GM23338 (cell line): Measurements from ENCODE around the gene CHAD. TPM values are rescaled to one million over a fixed set of nuclear protein-coding genes. Genes with fewer than 3 reads are reported as not detected.

Experiments used
- ATAC-seq: fragments of 200-7000 bp; cut with Tn5 transposase; 3 replicates; pipeline ENCODE4 v1.9.1; 2020
- DNase-seq: peaks from one replicate; pipeline ENCODE4 v3.0.0-alpha.2; 2015; ENCODE audit warnings: low spot score
- H2AFZ ChIP-seq: fragments of 200-600 bp; sonication (generic); 2 replicates; pipeline ENCODE4 v1.8.0; 2016; ENCODE audit warnings: antibody characterized with exemption, mild to moderate bottlenecking, moderate library complexity
- H3F3A ChIP-seq: fragments of 200-600 bp; sonication (generic); replicated peaks from 2 replicates; pipeline ENCODE4 v1.8.0; 2017; ENCODE audit warnings: antibody characterized with exemption, mixed run types, low read depth
- H3K27ac ChIP-seq: fragments of 200-600 bp; sonication (generic); 2 replicates; pipeline ENCODE4 v1.6.1; 2016; ENCODE audit warnings: low read depth
- H3K27me3 ChIP-seq: fragments of 200-600 bp; sonication (generic); 2 replicates; pipeline ENCODE4 v1.8.0; 2016; ENCODE audit warnings: mild to moderate bottlenecking, mixed run types, moderate library complexity; ENCODE audit not compliant: insufficient read depth
- H3K36me3 ChIP-seq: fragments of 200-600 bp; sonication (generic); 2 replicates; pipeline ENCODE4 v1.8.0; 2016; ENCODE audit warnings: mild to moderate bottlenecking; ENCODE audit not compliant: insufficient read depth
- H3K4me1 ChIP-seq: fragments of 200-600 bp; sonication (generic); 2 replicates; pipeline ENCODE4 v1.8.0; 2016; ENCODE audit warnings: mild to moderate bottlenecking, moderate library complexity; ENCODE audit not compliant: insufficient read depth
- H3K4me2 ChIP-seq: fragments of 200-600 bp; sonication (generic); 2 replicates; pipeline ENCODE4 v1.7.1; 2017; ENCODE audit warnings: mixed run types
- H3K4me3 ChIP-seq: fragments of 200-600 bp; sonication (generic); 2 replicates; pipeline ENCODE4 v1.6.1; 2016; ENCODE audit warnings: mixed run types
- H3K79me2 ChIP-seq: fragments of 200-600 bp; sonication (generic); replicated peaks from 2 replicates; pipeline ENCODE4 v1.8.0; 2017; ENCODE audit warnings: mild to moderate bottlenecking; ENCODE audit not compliant: insufficient read depth
- H3K9me2 ChIP-seq: fragments of 200-600 bp; sonication (generic); 2 replicates; pipeline ENCODE4 v1.8.0; 2017; ENCODE audit not compliant: insufficient read depth
- H4K20me1 ChIP-seq: fragments of 200-600 bp; sonication (generic); replicated peaks from 2 replicates; pipeline ENCODE4 v1.8.0; 2017; ENCODE audit warnings: mild to moderate bottlenecking; ENCODE audit not compliant: insufficient read depth
- H3K27ac Mint-ChIP-seq: 2 replicates; pipeline ENCODE4 v1.8.0; 2020; ENCODE audit warnings: inconsistent platforms, mild to moderate bottlenecking, moderate library complexity, mixed read lengths
- H3K27me3 Mint-ChIP-seq: 3 replicates; pipeline ENCODE4 v1.8.0; 2022; ENCODE audit warnings: low read depth, mild to moderate bottlenecking, moderate library complexity, mixed read lengths, inconsistent platforms; ENCODE audit not compliant: insufficient read depth, poor library complexity
- H3K36me3 Mint-ChIP-seq: 3 replicates; pipeline ENCODE4 v1.8.0; 2021; ENCODE audit warnings: low read depth, mild to moderate bottlenecking, inconsistent platforms, moderate library complexity, mixed read lengths
- H3K4me1 Mint-ChIP-seq: 3 replicates; pipeline ENCODE4 v1.8.0; 2020; ENCODE audit warnings: mild to moderate bottlenecking, inconsistent platforms, mixed read lengths
- H3K4me3 Mint-ChIP-seq: 3 replicates; pipeline ENCODE4 v1.8.0; 2021; ENCODE audit warnings: moderate library complexity, mild to moderate bottlenecking, inconsistent platforms, mixed read lengths
- H3K9me3 Mint-ChIP-seq: 3 replicates; pipeline ENCODE4 v1.8.0; 2020; ENCODE audit warnings: moderate library complexity, mild to moderate bottlenecking, inconsistent platforms, mixed read lengths
- EZH2 ChIP-seq: fragments of 200-600 bp; sonication (generic); IDR thresholded peaks from one replicate; pipeline ENCODE4 v1.8.0; 2017; ENCODE audit warnings: antibody characterized with exemption, mild to moderate bottlenecking, low read depth; ENCODE audit not compliant: unreplicated experiment
- EZH2phosphoT487 ChIP-seq: fragments of 200-600 bp; sonication (generic); IDR thresholded peaks from one replicate; pipeline ENCODE4 v1.8.1; 2018; ENCODE audit warnings: antibody characterized with exemption; ENCODE audit not compliant: unreplicated experiment
- JUNB ChIP-seq: IDR thresholded peaks from one replicate; pipeline ENCODE4 v1.6.1; 2016; ENCODE audit warnings: antibody characterized with exemption; ENCODE audit not compliant: unreplicated experiment
- NANOG ChIP-seq: IDR thresholded peaks from 2 replicates; pipeline ENCODE4 v1.6.1; 2016; ENCODE audit warnings: antibody characterized with exemption, borderline replicate concordance
- STAT1 ChIP-seq: IDR thresholded peaks from one replicate; pipeline ENCODE4 v1.6.1; 2016; ENCODE audit warnings: antibody characterized with exemption; ENCODE audit not compliant: unreplicated experiment
- ZNF114 ChIP-seq: fragments of 250-450 bp; sonication (Bioruptor Pico); IDR thresholded peaks from 2 replicates; pipeline ENCODE4 v1.5.0; 2020; ENCODE audit warnings: mild to moderate bottlenecking, moderate library complexity
- ZNF331 ChIP-seq: fragments of 250-450 bp; sonication (Bioruptor Pico); IDR thresholded peaks from 2 replicates; pipeline ENCODE4 v1.5.0; 2020; ENCODE audit warnings: low read depth, mild to moderate bottlenecking, moderate library complexity
- polyA plus RNA-seq: library from polyadenylated mRNA; unstranded; fragments of >200 nt; fragmentation: Nextera tagmentation; extraction: Ambion mirVana; gene quantifications from 2 replicates; pipeline ENCODE4 v1.2.1, GENCODE V29; 2016
- total RNA-seq: library from RNA; depleted of rRNA; stranded (reverse); fragments of >200 nt; shearing (Covaris generic); gene quantifications from 2 replicates; pipeline ENCODE4 v1.2.3, GENCODE V29; 2014
- TF ChIP-seq, protein P1 (sequence below): fragments of 250-450 bp; sonication (Bioruptor Pico); IDR thresholded peaks from 2 replicates; pipeline ENCODE4 v1.5.0; 2020; ENCODE audit warnings: mild to moderate bottlenecking, moderate library complexity
- TF ChIP-seq, protein P2 (sequence below): IDR thresholded peaks from 2 replicates; pipeline ENCODE4 v1.6.1; 2016; ENCODE audit warnings: antibody characterized with exemption
- TF ChIP-seq, protein P3 (sequence below): IDR thresholded peaks from one replicate; pipeline ENCODE4 v1.6.1; 2018; ENCODE audit warnings: antibody characterized with exemption; ENCODE audit not compliant: unreplicated experiment

The CHAD gene
- total and polyA plus RNA-seq, 2 experiments from 2014 or later = 0.18 TPM; not detected in 1

DNA sequence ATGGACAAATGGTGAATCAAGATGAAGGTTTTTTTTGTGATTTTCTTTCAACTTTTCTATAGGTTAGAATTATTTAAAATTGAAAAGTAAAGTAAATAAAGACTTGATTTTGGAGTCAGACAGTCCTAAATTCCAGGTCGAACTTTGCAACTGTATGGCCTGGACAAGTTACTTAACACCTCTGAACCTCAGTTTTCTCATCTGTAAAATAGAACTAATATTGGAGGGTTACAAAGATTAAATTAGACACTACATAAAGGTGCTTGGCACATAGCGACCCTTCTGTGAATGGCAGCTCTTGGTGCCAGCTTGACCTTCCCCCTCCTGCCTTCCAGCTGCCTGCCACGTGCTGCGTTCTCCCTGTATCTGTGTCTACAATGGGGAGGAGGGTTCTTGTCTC, 13.0 kb upstream of the CHAD start (continued):
- TF ChIP-seq, protein P1, sequence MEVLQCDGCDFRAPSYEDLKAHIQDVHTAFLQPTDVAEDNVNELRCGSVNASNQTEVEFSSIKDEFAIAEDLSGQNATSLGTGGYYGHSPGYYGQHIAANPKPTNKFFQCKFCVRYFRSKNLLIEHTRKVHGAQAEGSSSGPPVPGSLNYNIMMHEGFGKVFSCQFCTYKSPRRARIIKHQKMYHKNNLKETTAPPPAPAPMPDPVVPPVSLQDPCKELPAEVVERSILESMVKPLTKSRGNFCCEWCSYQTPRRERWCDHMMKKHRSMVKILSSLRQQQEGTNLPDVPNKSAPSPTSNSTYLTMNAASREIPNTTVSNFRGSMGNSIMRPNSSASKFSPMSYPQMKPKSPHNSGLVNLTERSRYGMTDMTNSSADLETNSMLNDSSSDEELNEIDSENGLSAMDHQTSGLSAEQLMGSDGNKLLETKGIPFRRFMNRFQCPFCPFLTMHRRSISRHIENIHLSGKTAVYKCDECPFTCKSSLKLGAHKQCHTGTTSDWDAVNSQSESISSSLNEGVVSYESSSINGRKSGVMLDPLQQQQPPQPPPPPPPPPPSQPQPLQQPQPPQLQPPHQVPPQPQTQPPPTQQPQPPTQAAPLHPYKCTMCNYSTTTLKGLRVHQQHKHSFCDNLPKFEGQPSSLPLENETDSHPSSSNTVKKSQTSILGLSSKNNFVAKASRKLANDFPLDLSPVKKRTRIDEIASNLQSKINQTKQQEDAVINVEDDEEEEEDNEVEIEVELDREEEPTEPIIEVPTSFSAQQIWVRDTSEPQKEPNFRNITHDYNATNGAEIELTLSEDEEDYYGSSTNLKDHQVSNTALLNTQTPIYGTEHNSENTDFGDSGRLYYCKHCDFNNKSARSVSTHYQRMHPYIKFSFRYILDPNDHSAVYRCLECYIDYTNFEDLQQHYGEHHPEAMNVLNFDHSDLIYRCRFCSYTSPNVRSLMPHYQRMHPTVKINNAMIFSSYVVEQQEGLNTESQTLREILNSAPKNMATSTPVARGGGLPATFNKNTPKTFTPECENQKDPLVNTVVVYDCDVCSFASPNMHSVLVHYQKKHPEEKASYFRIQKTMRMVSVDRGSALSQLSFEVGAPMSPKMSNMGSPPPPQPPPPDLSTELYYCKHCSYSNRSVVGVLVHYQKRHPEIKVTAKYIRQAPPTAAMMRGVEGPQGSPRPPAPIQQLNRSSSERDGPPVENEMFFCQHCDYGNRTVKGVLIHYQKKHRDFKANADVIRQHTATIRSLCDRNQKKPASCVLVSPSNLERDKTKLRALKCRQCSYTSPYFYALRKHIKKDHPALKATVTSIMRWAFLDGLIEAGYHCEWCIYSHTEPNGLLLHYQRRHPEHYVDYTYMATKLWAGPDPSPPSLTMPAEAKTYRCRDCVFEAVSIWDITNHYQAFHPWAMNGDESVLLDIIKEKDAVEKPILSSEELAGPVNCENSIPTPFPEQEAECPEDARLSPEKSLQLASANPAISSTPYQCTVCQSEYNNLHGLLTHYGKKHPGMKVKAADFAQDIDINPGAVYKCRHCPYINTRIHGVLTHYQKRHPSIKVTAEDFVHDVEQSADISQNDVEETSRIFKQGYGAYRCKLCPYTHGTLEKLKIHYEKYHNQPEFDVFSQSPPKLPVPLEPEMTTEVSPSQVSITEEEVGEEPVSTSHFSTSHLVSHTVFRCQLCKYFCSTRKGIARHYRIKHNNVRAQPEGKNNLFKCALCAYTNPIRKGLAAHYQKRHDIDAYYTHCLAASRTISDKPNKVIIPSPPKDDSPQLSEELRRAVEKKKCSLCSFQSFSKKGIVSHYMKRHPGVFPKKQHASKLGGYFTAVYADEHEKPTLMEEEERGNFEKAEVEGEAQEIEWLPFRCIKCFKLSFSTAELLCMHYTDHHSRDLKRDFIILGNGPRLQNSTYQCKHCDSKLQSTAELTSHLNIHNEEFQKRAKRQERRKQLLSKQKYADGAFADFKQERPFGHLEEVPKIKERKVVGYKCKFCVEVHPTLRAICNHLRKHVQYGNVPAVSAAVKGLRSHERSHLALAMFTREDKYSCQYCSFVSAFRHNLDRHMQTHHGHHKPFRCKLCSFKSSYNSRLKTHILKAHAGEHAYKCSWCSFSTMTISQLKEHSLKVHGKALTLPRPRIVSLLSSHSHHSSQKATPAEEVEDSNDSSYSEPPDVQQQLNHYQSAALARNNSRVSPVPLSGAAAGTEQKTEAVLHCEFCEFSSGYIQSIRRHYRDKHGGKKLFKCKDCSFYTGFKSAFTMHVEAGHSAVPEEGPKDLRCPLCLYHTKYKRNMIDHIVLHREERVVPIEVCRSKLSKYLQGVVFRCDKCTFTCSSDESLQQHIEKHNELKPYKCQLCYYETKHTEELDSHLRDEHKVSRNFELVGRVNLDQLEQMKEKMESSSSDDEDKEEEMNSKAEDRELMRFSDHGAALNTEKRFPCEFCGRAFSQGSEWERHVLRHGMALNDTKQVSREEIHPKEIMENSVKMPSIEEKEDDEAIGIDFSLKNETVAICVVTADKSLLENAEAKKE (CRISPR knock-in tag) = no peak
- no peak for TF ChIP-seq STAT1
- no peak for TF ChIP-seq ZNF331
- TF ChIP-seq, protein P2, sequence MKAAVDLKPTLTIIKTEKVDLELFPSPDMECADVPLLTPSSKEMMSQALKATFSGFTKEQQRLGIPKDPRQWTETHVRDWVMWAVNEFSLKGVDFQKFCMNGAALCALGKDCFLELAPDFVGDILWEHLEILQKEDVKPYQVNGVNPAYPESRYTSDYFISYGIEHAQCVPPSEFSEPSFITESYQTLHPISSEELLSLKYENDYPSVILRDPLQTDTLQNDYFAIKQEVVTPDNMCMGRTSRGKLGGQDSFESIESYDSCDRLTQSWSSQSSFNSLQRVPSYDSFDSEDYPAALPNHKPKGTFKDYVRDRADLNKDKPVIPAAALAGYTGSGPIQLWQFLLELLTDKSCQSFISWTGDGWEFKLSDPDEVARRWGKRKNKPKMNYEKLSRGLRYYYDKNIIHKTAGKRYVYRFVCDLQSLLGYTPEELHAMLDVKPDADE = no peak

DNA sequence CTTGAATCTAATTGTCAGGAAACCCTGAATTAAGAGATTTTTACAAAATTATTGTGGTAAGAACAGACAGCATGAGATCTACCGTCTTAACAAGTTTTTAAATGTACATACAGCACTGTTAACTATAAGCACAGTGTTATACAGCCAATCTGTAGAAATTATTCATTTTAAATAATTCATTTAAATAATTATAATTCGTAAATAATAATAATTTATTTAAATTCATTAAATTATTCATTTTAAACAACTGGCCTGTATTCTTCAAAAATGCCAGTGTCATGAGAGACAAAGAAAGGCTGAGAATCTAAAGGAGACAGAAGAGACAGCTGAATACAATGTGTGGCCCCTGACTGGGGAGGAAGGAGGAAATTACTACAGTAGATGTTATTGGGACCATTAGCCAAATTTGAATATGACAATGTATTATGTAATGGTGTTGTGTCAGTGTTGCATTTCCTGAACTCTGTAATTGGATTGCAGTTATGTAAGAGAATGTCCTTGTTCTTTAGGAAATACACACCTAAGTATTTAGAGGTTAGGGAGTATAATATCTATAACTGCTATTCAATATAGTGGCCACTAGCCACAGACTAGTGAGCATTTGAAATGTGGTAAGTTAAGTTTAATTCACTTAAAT, 12.3 kb upstream of the CHAD start:
- 0 out of 2 replicates have a peak, but pooled peaks cover 16% of the 10 kb centered on the region for H3F3A ChIP-seq
- no peaks in the 10 kb centered on the region for H4K20me1 ChIP-seq
- no peak overlapping the region for H3K4me3 Mint-ChIP-seq
- H3K36me3 ChIP-seq = no peaks in the 10 kb centered on the region
- H3K27me3 Mint-ChIP-seq = peaks cover 13% of the 10 kb centered on the region
- H3K27me3 ChIP-seq = 0 out of 2 replicates have a peak, but pooled peaks cover 5% of the 10 kb centered on the region
- DNase-seq (no peak), ATAC-seq (no peak)
- H3K79me2 ChIP-seq = no peaks in the 10 kb centered on the region
- peaks cover 33% of the 10 kb centered on the region for H3K36me3 Mint-ChIP-seq
- H3K27ac ChIP-seq = no peak overlapping the region
- no peaks in the 10 kb centered on the region for H3K9me2 ChIP-seq
- H3K4me3 ChIP-seq = no peak overlapping the region
- H3K4me2 ChIP-seq = no peak overlapping the region
- peaks cover 16% of the 10 kb centered on the region for H3K4me1 Mint-ChIP-seq
- no peak overlapping the region for H3K27ac Mint-ChIP-seq
- H3K9me3 Mint-ChIP-seq = no peaks in the 10 kb centered on the region
- H3K4me1 ChIP-seq = peaks cover 6% of the 10 kb centered on the region; the same call in 1 of the 2 replicates
- H2AFZ ChIP-seq = no peak overlapping the region
- TF ChIP-seq EZH2phosphoT487 = no peak
- TF ChIP-seq, protein P2 = no peak
- no peak for TF ChIP-seq STAT1
- TF ChIP-seq ZNF114 (CRISPR knock-in tag) = no peak
- no peak for TF ChIP-seq NANOG
- TF ChIP-seq ZNF331 = no peak
- TF ChIP-seq, protein P3, sequence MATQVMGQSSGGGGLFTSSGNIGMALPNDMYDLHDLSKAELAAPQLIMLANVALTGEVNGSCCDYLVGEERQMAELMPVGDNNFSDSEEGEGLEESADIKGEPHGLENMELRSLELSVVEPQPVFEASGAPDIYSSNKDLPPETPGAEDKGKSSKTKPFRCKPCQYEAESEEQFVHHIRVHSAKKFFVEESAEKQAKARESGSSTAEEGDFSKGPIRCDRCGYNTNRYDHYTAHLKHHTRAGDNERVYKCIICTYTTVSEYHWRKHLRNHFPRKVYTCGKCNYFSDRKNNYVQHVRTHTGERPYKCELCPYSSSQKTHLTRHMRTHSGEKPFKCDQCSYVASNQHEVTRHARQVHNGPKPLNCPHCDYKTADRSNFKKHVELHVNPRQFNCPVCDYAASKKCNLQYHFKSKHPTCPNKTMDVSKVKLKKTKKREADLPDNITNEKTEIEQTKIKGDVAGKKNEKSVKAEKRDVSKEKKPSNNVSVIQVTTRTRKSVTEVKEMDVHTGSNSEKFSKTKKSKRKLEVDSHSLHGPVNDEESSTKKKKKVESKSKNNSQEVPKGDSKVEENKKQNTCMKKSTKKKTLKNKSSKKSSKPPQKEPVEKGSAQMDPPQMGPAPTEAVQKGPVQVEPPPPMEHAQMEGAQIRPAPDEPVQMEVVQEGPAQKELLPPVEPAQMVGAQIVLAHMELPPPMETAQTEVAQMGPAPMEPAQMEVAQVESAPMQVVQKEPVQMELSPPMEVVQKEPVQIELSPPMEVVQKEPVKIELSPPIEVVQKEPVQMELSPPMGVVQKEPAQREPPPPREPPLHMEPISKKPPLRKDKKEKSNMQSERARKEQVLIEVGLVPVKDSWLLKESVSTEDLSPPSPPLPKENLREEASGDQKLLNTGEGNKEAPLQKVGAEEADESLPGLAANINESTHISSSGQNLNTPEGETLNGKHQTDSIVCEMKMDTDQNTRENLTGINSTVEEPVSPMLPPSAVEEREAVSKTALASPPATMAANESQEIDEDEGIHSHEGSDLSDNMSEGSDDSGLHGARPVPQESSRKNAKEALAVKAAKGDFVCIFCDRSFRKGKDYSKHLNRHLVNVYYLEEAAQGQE = no peak
- TF ChIP-seq EZH2 = no peak
- TF ChIP-seq JUNB = no peak
